ENCODE results near the gene PRDM16. TPM values are rescaled to one million over a fixed set of nuclear protein-coding genes. Genes with fewer than 3 reads are reported as not detected.

The PRDM16 gene
- total RNA-seq, 1 experiment from 2014 or later = 0.95 TPM

DNA sequence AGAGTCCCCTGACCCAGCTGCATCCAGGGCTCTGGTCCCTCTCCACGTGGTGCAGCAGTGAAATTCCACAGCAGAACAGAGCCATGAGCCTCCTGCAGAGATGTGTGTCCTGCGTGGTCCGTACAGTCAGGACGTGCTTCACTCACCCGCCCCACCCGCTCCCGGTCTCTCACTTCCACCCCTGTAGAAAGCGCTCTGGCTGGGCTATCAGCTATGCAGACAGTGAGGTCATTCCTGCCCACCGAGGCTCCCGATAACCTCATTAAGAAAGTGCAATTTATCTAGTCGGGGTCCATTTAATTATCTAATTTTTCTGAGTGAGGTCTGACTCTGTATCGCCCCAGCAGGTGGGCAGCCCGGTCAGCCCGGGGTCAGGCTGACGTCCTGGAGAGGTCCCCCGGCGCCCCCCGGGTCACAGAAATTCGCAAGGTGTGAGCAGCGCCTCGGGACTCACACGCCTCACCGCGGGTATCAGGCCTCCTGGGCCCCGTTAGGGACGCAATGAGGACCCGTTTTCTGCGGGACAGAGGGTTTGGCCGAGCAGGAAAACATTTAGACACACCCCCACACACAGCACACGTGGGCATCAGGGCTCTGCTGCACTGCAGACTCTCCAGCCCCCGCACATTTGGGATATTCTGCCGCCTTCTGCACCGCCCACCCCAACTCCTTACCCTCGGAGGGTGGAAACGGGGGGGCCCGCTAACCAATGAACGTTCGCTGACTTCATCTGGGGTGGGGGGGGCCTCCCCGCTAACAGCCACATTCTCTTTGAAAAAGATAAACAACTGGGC lies 76.7 kb downstream of the PRDM16 start:
- Histone ChIP-seq H3K9me3 (no peaks in the 10 kb centered on the region), H3K36me3 (no peaks in the 10 kb centered on the region), H3K27me3 (no peaks in the 10 kb centered on the region), H3K4me3 (no peak overlapping the region)
- DNase-seq = no peak

DNA sequence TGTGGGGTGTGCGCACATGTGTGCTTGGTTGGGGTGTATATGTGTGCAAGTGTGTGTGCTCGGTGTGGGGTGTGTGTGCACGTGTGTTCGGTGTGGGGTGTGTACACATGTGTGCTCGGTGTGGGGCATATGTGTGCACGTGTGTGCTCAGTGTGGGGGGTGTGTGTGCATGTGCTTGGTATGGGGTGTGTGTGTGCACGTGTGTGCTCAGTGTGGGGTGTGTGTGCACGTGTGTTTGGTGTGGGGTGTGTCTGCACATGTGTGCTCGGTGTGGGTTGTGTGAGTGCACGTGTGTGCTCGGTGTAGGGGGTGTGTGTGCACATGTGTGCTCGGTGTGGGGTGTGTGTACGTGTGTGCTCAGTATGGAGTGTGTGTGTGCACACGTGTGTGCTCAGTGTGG lies 77.5 kb downstream of the PRDM16 start:
- Histone ChIP-seq H3K36me3 (no peaks in the 10 kb centered on the region), H3K9me3 (no peaks in the 10 kb centered on the region), H3K4me3 (no peak overlapping the region), H3K27me3 (no peaks in the 10 kb centered on the region)
- no peak for DNase-seq

DNA sequence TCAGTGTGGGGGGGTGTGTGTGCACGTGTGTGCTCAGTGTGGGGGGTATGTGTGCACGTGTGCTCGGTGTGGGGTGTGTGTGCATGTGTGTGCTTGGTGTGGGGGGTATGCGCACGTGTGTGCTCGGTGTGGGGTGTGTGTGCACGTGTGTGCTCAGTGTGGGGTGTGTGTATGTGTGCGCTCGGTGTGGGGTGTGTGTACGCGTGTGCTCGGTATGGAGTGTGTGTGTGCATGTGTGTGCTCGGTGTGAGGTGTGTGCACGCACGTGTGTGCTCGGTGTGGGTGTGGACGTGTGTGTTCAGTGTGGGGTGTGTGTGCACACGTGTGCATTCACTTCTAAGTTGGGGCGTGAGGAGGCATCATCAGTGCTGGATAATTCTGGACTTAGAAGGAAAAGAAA lies 77.9 kb downstream of the PRDM16 start:
- Histone ChIP-seq H3K36me3 (no peaks in the 10 kb centered on the region), H3K27me3 (no peaks in the 10 kb centered on the region), H3K9me3 (no peaks in the 10 kb centered on the region), H3K4me3 (no peak overlapping the region)
- no peak for DNase-seq

DNA sequence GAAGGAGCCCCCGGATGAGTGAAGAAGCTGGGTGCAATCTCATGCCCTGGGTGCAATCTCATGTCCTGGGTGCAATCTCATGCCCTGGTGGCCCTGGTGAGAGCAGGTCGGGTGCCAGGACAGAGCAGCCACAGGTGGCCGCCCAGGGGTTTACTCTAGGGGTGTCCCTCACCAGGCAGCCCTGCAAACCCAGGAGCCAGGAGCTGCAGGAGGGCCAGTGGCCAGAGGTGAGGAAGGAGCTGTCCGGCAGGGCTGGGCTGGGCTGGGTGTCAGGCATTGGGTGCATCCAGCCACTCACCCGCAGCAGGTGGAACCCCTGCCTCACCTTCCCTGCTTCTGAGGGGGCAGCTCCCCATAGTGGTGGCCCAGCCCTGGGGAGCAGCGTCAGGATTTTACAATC lies 79.2 kb downstream of the PRDM16 start:
- Histone ChIP-seq H3K9me3 (no peaks in the 10 kb centered on the region), H3K36me3 (no peaks in the 10 kb centered on the region), H3K27me3 (no peaks in the 10 kb centered on the region), H3K4me3 (no peak overlapping the region)
- DNase-seq = no peak

DNA sequence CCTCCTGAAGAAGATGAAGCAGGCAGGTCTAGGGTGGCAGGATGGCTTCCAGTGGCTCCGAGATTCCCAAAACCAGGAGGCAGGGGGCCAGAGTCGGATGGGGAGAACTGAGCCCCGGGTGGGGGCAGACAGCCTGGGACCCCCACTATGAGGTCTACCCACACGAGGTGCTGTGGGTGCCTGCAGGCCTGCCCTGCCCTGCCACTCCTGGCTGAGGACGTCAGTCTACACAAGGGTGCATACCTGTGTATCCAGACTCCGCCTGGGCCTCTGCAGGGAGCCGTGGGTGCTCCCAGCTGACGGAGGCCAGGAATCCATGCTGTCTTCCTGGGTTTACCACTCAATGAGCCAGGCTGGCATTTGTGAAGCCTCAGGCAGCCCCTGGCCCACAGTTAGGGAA lies 80.3 kb downstream of the PRDM16 start:
- Histone ChIP-seq H3K27me3 (no peaks in the 10 kb centered on the region), H3K9me3 (no peaks in the 10 kb centered on the region), H3K36me3 (no peaks in the 10 kb centered on the region), H3K4me3 (no peak overlapping the region)
- DNase-seq = no peak

DNA sequence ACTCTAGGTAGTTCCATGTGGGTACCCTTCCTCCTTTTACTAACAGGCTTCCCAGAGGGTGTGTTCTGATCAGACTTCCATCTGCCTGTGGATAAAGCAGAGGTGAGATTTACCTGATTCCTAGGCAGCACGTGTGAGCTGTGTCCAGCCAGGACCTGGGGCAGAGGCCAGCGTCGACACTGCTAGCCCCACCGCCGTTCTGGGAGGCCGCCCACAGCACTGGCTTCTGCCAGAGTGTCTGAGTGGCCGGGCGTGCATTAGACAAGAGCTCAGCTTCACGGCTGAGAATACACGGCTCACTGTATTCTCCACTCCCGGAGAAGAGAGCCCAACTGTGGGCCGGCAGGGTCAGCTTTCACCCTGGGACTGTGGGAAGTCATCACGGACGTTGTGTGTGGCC lies 82.5 kb downstream of the PRDM16 start:
- Histone ChIP-seq H3K27me3 (no peaks in the 10 kb centered on the region), H3K9me3 (no peaks in the 10 kb centered on the region), H3K4me3 (no peak overlapping the region), H3K36me3 (no peaks in the 10 kb centered on the region)
- DNase-seq = no peak

DNA sequence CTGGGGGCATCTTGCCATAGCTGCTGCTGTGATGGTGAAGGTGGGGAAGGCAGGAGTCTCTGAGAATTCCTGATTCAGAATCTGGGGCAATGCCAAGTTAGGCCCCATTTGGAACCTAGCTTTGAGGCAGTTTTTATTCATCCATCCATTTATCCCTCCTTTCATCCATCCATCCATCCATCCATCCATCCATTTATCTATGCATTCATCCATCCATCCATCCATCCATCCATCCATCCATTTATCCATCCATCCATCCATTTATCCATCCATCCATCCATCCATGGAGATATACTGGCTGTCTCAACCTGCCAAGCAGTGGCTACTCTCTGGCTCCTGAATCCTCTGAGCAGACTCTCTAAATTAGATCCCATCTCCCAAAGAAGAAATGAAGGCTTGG lies 83.1 kb downstream of the PRDM16 start:
- H3K27me3 ChIP-seq = no peaks in the 10 kb centered on the region
- H3K36me3 ChIP-seq = no peaks in the 10 kb centered on the region
- no peak overlapping the region for H3K4me3 ChIP-seq
- no peak for DNase-seq
- H3K9me3 ChIP-seq = no peaks in the 10 kb centered on the region

DNA sequence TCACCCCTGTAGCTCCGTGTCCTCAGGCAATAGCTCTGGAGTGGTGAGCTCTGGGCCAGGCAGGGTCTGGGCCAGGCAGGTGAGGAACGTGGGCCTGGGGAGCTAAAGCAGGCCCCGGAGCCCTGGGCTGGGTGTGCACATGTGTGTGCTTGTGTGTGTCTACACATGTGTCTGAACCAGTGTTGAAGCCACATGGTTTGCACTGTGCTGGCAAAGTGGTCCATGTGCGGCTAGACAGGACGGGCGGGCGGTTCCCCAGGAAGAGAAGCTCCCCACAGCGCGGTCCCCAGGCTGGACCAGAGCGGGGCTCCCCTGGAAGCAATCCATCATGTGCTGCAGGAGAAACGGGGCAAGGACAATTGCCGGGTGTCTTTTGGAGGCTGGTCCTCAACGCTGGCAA lies 84.2 kb downstream of the PRDM16 start:
- Histone ChIP-seq H3K9me3 (no peaks in the 10 kb centered on the region), H3K4me3 (no peak overlapping the region), H3K36me3 (no peaks in the 10 kb centered on the region), H3K27me3 (no peaks in the 10 kb centered on the region)
- DNase-seq = no peak

DNA sequence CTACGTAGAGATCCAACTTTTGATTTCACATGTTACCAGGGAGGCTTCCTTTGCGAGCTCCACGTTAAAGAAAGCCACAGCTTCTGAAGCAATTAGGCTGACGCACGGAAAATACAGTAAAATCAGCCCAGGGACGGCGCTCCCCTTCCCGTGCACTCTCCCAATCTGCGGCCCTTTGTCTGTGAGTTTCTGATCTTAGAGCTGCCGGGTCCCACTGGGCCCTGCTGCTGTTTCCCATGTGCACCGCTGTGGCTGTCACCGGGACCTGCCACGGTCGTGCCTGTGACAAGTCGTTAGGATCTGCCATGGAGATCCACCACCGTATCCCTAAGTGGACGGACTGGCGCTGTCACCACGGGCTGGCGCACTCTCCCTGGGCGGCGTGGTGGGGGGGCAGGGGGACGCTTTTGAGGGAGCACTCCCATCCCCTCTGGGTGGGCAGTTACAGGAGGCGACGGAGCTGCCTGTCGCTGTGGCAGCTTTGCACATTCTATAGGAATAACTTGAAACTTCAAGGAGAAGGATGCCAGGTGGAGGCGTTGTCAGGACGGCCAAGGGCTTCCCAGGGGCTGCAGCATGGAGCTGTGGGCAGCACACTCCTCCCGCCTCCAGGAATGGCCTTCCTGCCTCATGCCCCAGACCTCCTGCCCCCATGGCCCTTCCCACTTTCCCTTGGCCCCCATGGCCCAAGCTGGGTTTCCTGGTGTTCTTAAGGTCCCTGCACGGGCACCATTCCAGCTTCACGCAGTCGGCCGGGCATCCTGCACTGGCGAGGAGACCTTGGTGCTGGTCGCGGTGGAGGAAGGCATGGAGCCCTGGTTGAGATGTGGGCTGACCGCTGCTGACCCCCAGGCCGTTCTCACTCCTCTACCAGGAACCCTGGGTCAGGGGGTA lies 85.1 kb downstream of the PRDM16 start:
- Histone ChIP-seq H3K9me3 (no peaks in the 10 kb centered on the region), H3K36me3 (no peaks in the 10 kb centered on the region), H3K27me3 (no peaks in the 10 kb centered on the region), H3K4me3 (no peak overlapping the region)
- DNase-seq = no peak

DNA sequence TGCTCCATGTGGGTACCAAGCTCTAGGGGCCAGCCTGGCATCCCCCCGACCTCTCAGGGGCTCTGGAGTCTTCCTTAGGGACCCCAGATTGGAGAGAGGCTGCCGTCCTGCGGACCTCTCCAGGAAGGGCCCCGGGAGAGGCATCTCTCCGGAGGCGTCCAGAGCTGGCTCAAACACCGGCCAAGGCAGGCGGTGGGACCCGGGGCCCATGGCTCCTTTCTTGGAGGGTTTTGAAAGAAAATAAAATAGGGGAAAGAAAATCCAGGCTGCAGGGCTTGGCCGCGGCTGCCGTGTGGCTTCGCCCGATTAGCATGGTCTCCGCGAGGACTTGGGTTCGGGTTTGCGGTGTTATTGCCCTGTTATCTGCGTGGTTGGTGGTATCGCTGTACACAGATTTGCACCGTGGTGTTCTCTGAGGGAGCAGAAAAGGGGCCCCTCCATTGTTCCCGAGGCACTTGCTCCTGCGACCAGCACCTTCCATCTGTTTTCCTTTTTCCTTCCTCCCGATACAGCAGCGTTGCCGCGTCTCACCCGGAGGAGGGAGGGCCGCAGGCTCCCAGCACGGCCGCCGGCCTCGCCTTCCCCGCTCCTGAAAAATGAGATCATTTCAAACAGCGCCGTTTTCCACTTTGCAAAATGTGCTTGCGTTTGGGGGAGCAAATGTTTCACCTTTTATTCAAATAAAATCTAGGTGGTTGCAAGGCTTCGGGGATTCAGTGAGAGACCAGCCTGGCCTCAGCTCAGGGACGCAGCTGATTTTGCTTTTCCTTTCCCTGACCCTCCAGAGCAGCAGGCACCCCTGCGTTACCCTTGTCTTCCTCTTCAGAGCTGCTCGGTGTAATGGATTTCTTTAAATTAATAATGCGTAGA lies 86.3 kb downstream of the PRDM16 start:
- Histone ChIP-seq H3K4me3 (no peak overlapping the region), H3K9me3 (no peaks in the 10 kb centered on the region), H3K36me3 (no peaks in the 10 kb centered on the region), H3K27me3 (no peaks in the 10 kb centered on the region)
- no peak for DNase-seq

DNA sequence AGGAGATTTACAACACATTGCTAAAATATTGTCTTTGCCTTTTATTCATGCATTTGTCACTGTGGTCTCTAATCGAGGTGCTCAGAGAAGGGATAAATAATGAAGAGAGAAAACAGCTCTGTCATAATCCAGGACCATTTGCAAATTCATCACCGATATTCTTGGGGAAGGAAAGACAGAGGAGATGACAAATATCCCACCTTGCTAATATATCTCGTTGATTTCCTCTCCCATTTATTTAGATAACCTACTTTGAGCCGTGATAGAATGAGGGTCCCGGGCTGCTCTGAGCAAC lies 86.9 kb downstream of the PRDM16 start:
- no peaks in the 10 kb centered on the region for H3K9me3 ChIP-seq
- H3K27me3 ChIP-seq = no peaks in the 10 kb centered on the region
- DNase-seq = no peak
- H3K4me3 ChIP-seq = no peak overlapping the region
- H3K36me3 ChIP-seq = no peaks in the 10 kb centered on the region

DNA sequence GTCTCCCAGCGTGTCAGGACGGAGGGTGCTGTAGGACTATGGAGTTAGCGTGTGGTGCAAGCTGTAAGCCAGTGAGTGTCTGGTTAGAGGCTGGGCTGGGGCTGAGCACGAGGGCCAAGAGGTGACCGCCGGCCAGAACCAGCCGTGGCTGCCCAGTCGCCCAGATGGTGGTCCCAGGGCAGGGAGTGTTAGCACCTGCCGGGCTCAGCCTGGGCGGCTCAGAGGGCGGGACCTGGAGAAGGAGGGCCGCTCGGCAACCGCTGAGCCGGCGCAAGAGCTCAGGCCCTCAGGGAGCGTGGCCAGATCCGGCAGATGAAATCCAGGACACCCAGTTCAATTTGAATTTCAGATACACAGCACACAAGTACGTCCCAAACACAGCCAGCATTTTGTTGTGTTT lies 87.9 kb downstream of the PRDM16 start:
- Histone ChIP-seq H3K9me3 (no peaks in the 10 kb centered on the region), H3K27me3 (no peaks in the 10 kb centered on the region), H3K4me3 (no peak overlapping the region), H3K36me3 (no peaks in the 10 kb centered on the region)
- DNase-seq = no peak

DNA sequence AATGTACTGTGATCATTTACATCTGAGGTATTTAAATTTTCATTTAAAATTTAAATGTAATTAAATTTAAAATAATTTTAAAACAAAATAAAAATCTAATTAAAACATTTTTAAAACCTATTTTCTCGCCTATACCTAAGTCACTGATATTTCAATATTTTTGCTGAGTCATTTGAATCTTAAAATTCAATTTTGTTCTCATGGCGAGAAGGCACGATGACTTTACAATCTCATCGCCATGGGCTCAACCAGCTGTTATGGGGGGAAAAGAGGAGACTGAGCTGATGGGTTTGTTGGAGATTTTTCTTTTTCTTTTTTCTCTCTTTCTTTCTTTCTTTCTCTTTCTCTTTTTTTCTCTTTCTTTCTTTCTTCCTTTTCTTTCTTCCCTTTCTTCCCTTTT lies 89.3 kb downstream of the PRDM16 start:
- no peak overlapping the region for H3K4me3 ChIP-seq
- no peaks in the 10 kb centered on the region for H3K9me3 ChIP-seq
- no peak for DNase-seq
- H3K36me3 ChIP-seq = no peaks in the 10 kb centered on the region
- no peaks in the 10 kb centered on the region for H3K27me3 ChIP-seq

DNA sequence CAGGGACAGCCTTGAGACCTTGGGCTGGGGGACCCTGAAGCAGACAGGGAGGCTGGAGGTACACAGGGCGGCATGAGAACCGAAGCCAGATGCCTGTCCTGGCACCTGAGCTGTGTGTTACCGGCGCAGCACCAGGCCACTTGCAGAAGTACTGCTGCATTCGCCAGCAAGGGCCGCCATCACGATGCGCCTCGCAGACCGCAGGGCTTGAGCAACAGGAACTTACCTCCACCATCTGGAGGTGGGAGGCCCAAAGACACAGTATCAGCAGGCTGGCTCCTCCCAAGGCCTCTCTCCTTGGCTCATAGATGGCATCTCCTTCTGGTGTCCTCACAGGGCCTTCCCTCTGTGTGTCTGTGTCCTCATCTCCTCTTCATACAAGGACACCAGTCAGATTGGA lies 90.1 kb downstream of the PRDM16 start:
- DNase-seq = no peak
- H3K27me3 ChIP-seq = no peaks in the 10 kb centered on the region
- no peak overlapping the region for H3K4me3 ChIP-seq
- no peaks in the 10 kb centered on the region for H3K9me3 ChIP-seq
- H3K36me3 ChIP-seq = no peaks in the 10 kb centered on the region

DNA sequence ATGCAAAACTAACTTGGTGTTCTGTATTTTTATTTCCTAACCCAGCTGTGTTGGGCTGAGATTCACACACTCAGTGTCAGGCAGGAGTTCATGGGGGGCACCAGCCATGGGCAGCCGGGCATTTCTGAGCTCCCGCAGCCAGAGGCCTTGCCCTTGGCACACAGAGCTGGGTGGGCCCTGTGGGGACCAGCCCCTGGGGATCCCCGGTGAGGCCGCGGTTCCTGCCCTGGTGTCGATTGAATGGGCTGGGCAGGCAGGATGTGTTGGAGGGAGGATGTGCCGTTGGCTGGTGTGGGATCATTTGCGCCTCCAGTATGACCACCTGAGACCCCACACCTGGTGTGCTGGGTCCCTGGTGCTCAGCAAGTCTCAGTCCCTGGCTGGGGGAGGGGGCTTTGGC lies 91.0 kb downstream of the PRDM16 start:
- DNase-seq = no peak
- H3K27me3 ChIP-seq = no peaks in the 10 kb centered on the region
- H3K36me3 ChIP-seq = no peaks in the 10 kb centered on the region
- no peaks in the 10 kb centered on the region for H3K9me3 ChIP-seq
- H3K4me3 ChIP-seq = no peak overlapping the region

DNA sequence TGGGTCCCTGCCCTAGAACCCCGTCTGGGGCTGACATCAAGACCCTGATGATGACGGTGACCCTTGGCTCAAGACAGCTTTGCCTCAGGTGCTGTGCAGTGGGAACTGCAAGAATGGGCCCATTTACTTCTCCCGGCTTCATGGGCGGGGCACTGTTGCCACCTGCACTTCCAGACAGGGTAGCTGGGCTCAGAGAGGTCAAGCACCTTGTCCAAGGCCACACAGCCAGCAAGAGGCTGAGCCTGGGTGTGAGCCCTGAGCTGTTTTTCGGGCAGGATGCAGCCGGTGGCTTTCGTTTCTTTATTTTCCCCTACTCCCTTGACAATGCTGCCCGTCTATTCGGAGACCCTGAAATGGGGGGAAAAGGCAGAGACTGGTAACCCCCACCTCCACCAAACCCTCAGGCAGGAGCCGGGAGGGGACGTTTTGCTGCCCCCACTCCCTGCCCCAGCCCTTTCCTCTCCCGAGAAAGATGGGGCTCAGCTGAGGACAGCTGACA lies 91.7 kb downstream of the PRDM16 start:
- H3K36me3 ChIP-seq = no peaks in the 10 kb centered on the region
- no peak overlapping the region for H3K4me3 ChIP-seq
- H3K27me3 ChIP-seq = no peaks in the 10 kb centered on the region
- no peak for DNase-seq
- no peaks in the 10 kb centered on the region for H3K9me3 ChIP-seq

DNA sequence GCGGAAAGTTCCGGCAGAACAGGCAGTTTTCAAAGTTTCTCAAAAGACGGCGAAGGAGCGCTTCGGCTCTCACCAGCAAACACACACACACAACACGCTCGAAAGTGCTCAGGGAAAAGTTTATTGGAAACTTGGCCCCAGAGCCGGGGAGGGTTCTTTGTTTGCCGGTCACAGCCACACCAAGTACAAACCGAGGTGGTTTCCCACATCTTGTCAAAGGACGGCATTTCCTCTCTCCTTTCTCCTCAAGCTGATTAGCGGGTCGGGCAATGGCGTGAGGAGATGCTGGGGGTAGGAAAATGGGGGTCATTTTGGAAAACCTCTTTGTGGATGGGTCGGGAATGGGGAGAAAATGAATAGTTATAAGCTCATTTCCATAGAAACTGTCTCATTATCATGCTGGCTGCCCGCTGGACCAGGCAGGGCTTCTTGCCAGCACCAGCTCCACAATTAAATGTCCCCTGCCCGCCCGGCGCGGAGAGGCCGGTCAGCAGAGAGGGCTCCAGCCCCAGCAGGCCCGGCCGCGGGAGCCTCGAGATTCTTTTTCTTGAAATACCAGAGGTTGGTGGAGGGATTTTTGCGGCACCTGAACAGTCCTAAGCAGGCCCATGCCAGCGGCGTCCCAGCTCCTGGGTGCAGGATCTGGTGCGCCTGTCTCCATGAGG lies 92.3 kb downstream of the PRDM16 start:
- no peaks in the 10 kb centered on the region for H3K36me3 ChIP-seq
- H3K4me3 ChIP-seq = no peak overlapping the region
- H3K27me3 ChIP-seq = no peaks in the 10 kb centered on the region
- H3K9me3 ChIP-seq = no peaks in the 10 kb centered on the region
- DNase-seq = no peak

Measured in MG63 (cell line).